Measurements from ENCODE around the gene HNRNPUL2. TPM values are rescaled to one million over a fixed set of nuclear protein-coding genes. Genes with fewer than 3 reads are reported as not detected.

Gene HNRNPUL2
- total and polyA plus RNA-seq, 9 of the 15 experiments (the other 6 are each of a cell fraction or from before 2014, with no cell fraction given), result 0.89 to 44.3 (median 15.2) TPM

DNA sequence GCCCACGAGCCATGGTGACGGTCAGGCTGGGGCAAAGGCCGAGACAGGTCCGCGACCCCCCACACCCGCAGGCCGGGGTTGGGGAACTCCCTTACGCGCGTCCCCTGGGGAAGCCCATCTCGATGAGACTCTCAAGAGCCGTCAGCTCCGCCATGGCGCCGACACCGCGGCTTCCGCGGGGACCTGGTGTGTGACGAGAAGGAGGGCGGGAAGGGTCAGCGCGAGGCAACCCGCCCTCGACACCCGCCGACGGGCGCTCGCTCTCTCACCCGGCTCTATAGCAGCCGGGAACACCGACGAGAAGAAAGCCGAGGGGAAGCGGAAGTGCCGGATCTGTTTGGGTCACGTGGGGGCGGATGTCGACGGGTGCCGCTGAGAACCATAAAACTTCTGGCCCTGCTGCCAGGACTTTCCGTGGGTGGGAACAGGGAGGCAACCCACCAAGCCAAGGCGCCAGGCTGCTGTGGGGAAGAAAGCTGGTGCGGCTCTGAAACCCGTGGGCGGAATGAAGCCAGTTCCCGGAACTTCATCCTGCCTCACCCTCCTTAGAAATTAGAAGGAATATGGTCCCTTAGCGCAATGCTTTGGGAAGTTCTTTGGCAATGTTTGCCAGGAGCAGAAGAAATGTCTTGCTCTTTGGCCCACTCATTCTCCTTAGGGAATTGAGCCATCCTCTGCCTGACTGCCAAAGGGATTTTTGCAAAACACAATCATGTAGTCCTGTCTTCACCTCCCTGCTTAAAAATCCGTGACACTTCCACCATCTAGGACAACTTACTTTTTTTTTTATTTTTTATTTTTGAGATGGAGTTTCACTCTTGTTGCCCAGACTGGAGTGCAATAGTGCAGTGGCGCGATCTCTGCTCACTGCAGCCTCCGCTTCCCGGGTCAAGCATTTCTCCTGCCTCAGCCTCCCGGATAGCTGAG is 48.2 kb downstream of the HNRNPUL2 start, which contains the start of gene UBXN1 (continued):
- TF ChIP-seq, protein P1, sequence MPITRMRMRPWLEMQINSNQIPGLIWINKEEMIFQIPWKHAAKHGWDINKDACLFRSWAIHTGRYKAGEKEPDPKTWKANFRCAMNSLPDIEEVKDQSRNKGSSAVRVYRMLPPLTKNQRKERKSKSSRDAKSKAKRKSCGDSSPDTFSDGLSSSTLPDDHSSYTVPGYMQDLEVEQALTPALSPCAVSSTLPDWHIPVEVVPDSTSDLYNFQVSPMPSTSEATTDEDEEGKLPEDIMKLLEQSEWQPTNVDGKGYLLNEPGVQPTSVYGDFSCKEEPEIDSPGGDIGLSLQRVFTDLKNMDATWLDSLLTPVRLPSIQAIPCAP (CRISPR knock-in tag; IDR thresholded peaks at IDR 0.05; ENCODE audit: borderline replicate concordance), result no peak
- TF ChIP-seq ZNF282 (CRISPR knock-in tag; IDR thresholded peaks at IDR 0.05) (no peak), MTF1 (CRISPR knock-in tag; IDR thresholded peaks at IDR 0.05; ENCODE audit: borderline replicate concordance) (no peak), ZNF165 (CRISPR knock-in tag; IDR thresholded peaks at IDR 0.05; ENCODE audit: borderline replicate concordance) (no peak), DPF2 (IDR thresholded peaks at IDR 0.05) (0 out of 2 replicates have a peak, but pooled peaks have one; percentile 44), ZNF274 (IDR thresholded peaks at IDR 0.05; ENCODE audit: borderline replicate concordance, low read depth, low read length) (no peak), PCBP2 (IDR thresholded peaks at IDR 0.05; ENCODE audit: low read depth, low read length, poor library complexity, severe bottlenecking) (no peak), TRIM24 (IDR thresholded peaks at IDR 0.05) (peak in 1 of 2 experiments; percentile 67; a peak in 2 of 4 replicates), PATZ1 (CRISPR knock-in tag; IDR thresholded peaks at IDR 0.05; ENCODE audit: borderline replicate concordance) (no peak), NR3C1 (CRISPR knock-in tag; IDR thresholded peaks at IDR 0.05) (no peak), ZNF77 (CRISPR knock-in tag; IDR thresholded peaks at IDR 0.05) (no peak), BDP1 (IDR thresholded peaks at IDR 0.05; ENCODE audit: insufficient read depth, insufficient read length) (no peak), DACH1 (IDR thresholded peaks at IDR 0.05; ENCODE audit: partially characterized antibody) (no peak), U2AF1 (optimal IDR thresholded peaks at IDR 0.05; ENCODE audit: low read depth, low read length) (no peak), SUPT5H (IDR thresholded peaks at IDR 0.05) (peak; percentile 85), BCOR (IDR thresholded peaks at IDR 0.05) (0 out of 2 replicates have a peak, but pooled peaks have one; percentile 15), FOXK1 (CRISPR knock-in tag; IDR thresholded peaks at IDR 0.05; ENCODE audit: borderline replicate concordance) (no peak), TAF1 (IDR thresholded peaks at IDR 0.05; ENCODE audit: control insufficient read depth, extremely low read depth, insufficient read depth, low read length, severe bottlenecking) (peak; percentile 80), PRMT5 (CRISPR knock-in tag; IDR thresholded peaks at IDR 0.05) (no peak), ZNF12 (CRISPR knock-in tag; IDR thresholded peaks at IDR 0.05) (peak; percentile 64; the same call in 1 of the 2 replicates), SMARCA4 (IDR thresholded peaks at IDR 0.05) (peak; percentile 28; the same call in 1 of the 2 replicates), KLF13 (tag; IDR thresholded peaks at IDR 0.05; ENCODE audit: borderline replicate concordance, low read depth) (no peak), HEY1 (CRISPR knock-in tag; IDR thresholded peaks at IDR 0.05; ENCODE audit: borderline replicate concordance) (no peak), ZC3H8 (IDR thresholded peaks at IDR 0.05) (no peak), SP1 (CRISPR knock-in tag; IDR thresholded peaks at IDR 0.05) (peak; percentile 32; the same call in 1 of the 2 replicates), ZC3H11A (IDR thresholded peaks at IDR 0.05; ENCODE audit: low read depth, low read length) (no peak)
- TF ChIP-seq, protein P2, sequence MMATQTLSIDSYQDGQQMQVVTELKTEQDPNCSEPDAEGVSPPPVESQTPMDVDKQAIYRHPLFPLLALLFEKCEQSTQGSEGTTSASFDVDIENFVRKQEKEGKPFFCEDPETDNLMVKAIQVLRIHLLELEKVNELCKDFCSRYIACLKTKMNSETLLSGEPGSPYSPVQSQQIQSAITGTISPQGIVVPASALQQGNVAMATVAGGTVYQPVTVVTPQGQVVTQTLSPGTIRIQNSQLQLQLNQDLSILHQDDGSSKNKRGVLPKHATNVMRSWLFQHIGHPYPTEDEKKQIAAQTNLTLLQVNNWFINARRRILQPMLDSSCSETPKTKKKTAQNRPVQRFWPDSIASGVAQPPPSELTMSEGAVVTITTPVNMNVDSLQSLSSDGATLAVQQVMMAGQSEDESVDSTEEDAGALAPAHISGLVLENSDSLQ (IDR thresholded peaks at IDR 0.05), result no peak
